Endothelial cell of umbilical vein (primary cell): Measurements from ENCODE around the gene MROH7. TPM values are rescaled to one million over a fixed set of nuclear protein-coding genes. Genes with fewer than 3 reads are reported as not detected.

ENCODE experiments used
- BruUV-seq: library from RNA; stranded (reverse); fragments of 400-500 nt; replicated peaks from 2 replicates; lab custom pipeline; 2021; lab: Mats Ljungman, UMichigan
- CTCF ChIA-PET: fragments of 300-600, 350-600 bp; sonication (Branson Sonifier 250); formaldehyde crosslinking; loops from one replicate; lab custom pipeline; 2021; ENCODE audit warnings: antibody characterized with exemption, inconsistent platforms; lab: Charles Lee
- POLR2A ChIA-PET: fragments of 300-600, 350-600 bp; sonication (Branson Sonifier 250); formaldehyde crosslinking; loops from one replicate; lab custom pipeline; 2021; ENCODE audit warnings: antibody characterized with exemption, inconsistent platforms; lab: Charles Lee
- DNase-seq: peaks from one replicate; pipeline ENCODE4 v3.0.0-alpha.2; 2011; ENCODE audit warnings: low read depth, low spot score
- FAIRE-seq: peaks from 2 replicates; lab custom pipeline; 2011; peaks lifted over from hg19 to GRCh38; lab: Jason Lieb, UNC
- H2AFZ ChIP-seq: 2 replicates; pipeline ENCODE4 v1.6.0; 2012; ENCODE audit warnings: low read depth, low read length, control low read depth, inconsistent platforms
- H3K27ac ChIP-seq: 2 replicates; pipeline ENCODE4 v1.5.1; 2011; ENCODE audit warnings: low read depth, mild to moderate bottlenecking, control low read depth, low read length, moderate library complexity; ENCODE audit not compliant: insufficient read depth
- H3K27me3 ChIP-seq, 2 experiments: 2 replicates each; pipeline versions ENCODE4 v1.6.0 to v1.6.1; 2011; ENCODE audit warnings: low read length in 2 of 2, mixed read lengths in 1 of 2; ENCODE audit not compliant: control insufficient read depth in 2 of 2, insufficient read depth in 2 of 2
- H3K36me3 ChIP-seq, 2 experiments: 2 replicates in 1 of 2; 3 replicates in 1 of 2; pipeline ENCODE4 v1.5.1; 2011; ENCODE audit warnings: low read length in 2 of 2, mild to moderate bottlenecking in 1 of 2, moderate library complexity in 1 of 2; ENCODE audit not compliant: control insufficient read depth in 2 of 2, insufficient read depth in 2 of 2; ENCODE audit errors: extremely low read depth in 1 of 2
- H3K4me1 ChIP-seq: 3 replicates; pipeline ENCODE4 v1.5.1; 2011; ENCODE audit warnings: mild to moderate bottlenecking, low read length; ENCODE audit not compliant: control insufficient read depth, insufficient read depth; ENCODE audit errors: extremely low read depth
- H3K4me2 ChIP-seq: 2 replicates; pipeline ENCODE4 v1.6.1; 2011; ENCODE audit warnings: low read length, control low read depth, mixed read lengths; ENCODE audit not compliant: insufficient read depth
- H3K4me3 ChIP-seq, 3 experiments: fragments of 200-600 bp in 1 of 3; sonication (generic), shearing (Covaris generic) in 1 of 3; replicated peaks in 1 of 3; 2 replicates each; pipeline ENCODE4 v1.5.1; 2011 to 2016; ENCODE audit warnings: control low read depth in 3 of 3, low read length in 3 of 3, mild to moderate bottlenecking in 2 of 3, inconsistent platforms in 1 of 3, low read depth in 1 of 3, moderate library complexity in 1 of 3; ENCODE audit not compliant: insufficient read depth in 1 of 3
- H3K79me2 ChIP-seq: 2 replicates; pipeline ENCODE4 v1.6.0; 2012; ENCODE audit warnings: low read length, inconsistent platforms; ENCODE audit not compliant: control insufficient read depth, insufficient read depth
- H3K9ac ChIP-seq: replicated peaks from 2 replicates; pipeline ENCODE3; 2011; ENCODE audit warnings: low read length, control low read depth; ENCODE audit not compliant: insufficient read depth; ENCODE audit errors: extremely low read depth
- H3K9me1 ChIP-seq: replicated peaks from 3 replicates; pipeline ENCODE4 v1.6.0; 2011; ENCODE audit warnings: mild to moderate bottlenecking, low read length; ENCODE audit not compliant: control insufficient read depth, insufficient read depth; ENCODE audit errors: extremely low read depth
- H3K9me3 ChIP-seq: replicated peaks from 2 replicates; pipeline ENCODE4 v1.5.1; 2012; ENCODE audit warnings: low read length, inconsistent platforms; ENCODE audit not compliant: control insufficient read depth, insufficient read depth
- H4K20me1 ChIP-seq: replicated peaks from 2 replicates; pipeline ENCODE3; 2011; ENCODE audit warnings: mild to moderate bottlenecking, low read length; ENCODE audit not compliant: control insufficient read depth, insufficient read depth; ENCODE audit errors: extremely low read depth
- CTCF ChIP-seq, 2 donors: IDR thresholded peaks; 1 replicate in 1 of 2; 2 replicates in 1 of 2; pipeline ENCODE4 v1.5.1; 2011; ENCODE audit warnings: low read length in 2 of 2, mild to moderate bottlenecking in 2 of 2, moderate library complexity in 2 of 2, control low read depth in 1 of 2, inconsistent platforms in 1 of 2, low read depth in 1 of 2; ENCODE audit not compliant: insufficient read depth in 1 of 2; ENCODE audit errors: extremely low read depth in 1 of 2
- EZH2 ChIP-seq: IDR thresholded peaks from 2 replicates; pipeline ENCODE4 v1.6.1; 2012; ENCODE audit warnings: borderline replicate concordance, low read depth, mild to moderate bottlenecking, moderate library complexity, low read length, inconsistent platforms; ENCODE audit not compliant: severe bottlenecking
- FOS ChIP-seq: IDR thresholded peaks from 2 replicates; pipeline ENCODE4 v1.6.1; 2011; ENCODE audit warnings: mild to moderate bottlenecking, low read length, moderate library complexity, borderline replicate concordance; ENCODE audit not compliant: insufficient read depth
- GATA2 ChIP-seq: IDR thresholded peaks from 2 replicates; pipeline ENCODE4 v1.7.0; 2011; ENCODE audit warnings: low read depth, mild to moderate bottlenecking, moderate library complexity, mixed read lengths, low read length; ENCODE audit not compliant: insufficient read length, insufficient read depth
- JUN ChIP-seq: IDR thresholded peaks from 2 replicates; pipeline ENCODE4 v1.6.1; 2011; ENCODE audit warnings: borderline replicate concordance, low read depth; ENCODE audit not compliant: insufficient read length, insufficient read depth
- MAX ChIP-seq: IDR thresholded peaks from 2 replicates; pipeline ENCODE4 v1.6.1; 2011; ENCODE audit not compliant: insufficient read depth, insufficient read length
- MYC ChIP-seq: IDR thresholded peaks from one replicate; pipeline ENCODE4 v1.6.1; 2011; ENCODE audit warnings: mild to moderate bottlenecking, low read depth, low read length
- POLR2A ChIP-seq: IDR thresholded peaks from 2 replicates; pipeline ENCODE4 v1.6.1; 2012; ENCODE audit warnings: low read depth, mild to moderate bottlenecking, control low read depth, low read length
- POLR2AphosphoS5 ChIP-seq: IDR thresholded peaks from 2 replicates; pipeline ENCODE4 v1.6.1; 2012; ENCODE audit warnings: low read depth, mild to moderate bottlenecking, control low read depth, low read length, moderate library complexity; ENCODE audit not compliant: insufficient read depth
- dilution Hi-C: fragments of 300-500 bp; cut with MboI; formaldehyde crosslinking; loops from one replicate; pipeline ENCODE4 v1.15.0; 2019; ENCODE audit warnings: low sequenced_read_pairs; ENCODE audit not compliant: extremely low pct_ligation_motif_present
- intact Hi-C: fragments of 100-400 bp; cut with micrococcal nuclease; formaldehyde crosslinking; loops from one replicate; pipeline ENCODE4 v1.10.0; 2022
- polyA plus RNA-seq, 4 experiments: library from polyadenylated mRNA; depleted of rRNA in 3 of 4; stranded (reverse) in 3 of 4; unstranded in 1 of 4; fragments of >200 nt; gene quantifications; 2 replicates each; pipeline versions ENCODE4 v1.2.1 to v1.2.3, GENCODE V29; 2011 to 2012; ENCODE audit warnings: missing spikeins in 1 of 4
- total RNA-seq: library from RNA; stranded (reverse); gene quantifications from 2 replicates; pipeline ENCODE4 v1.2.3, GENCODE V29; 2021

The MROH7 gene
- total and polyA plus RNA-seq, 2 donors (not counting 3 experiments of a cell fraction or from before 2014, with no cell fraction given) = 0.06 to 0.24 TPM

GRCh38 chr1:54754045-54754444, 112.5 kb downstream of the MROH7 start:
- H3K4me2 ChIP-seq = no peak overlapping the region
- H3K9me3 ChIP-seq = no peaks in the 10 kb centered on the region
- H3K36me3 ChIP-seq = peaks cover 0 to 11% of the 10 kb centered on the region in 2 experiments
- DNase-seq (no peak), FAIRE-seq (no peak)
- CTCF ChIA-PET = no interaction called here
- no TSS peak for BruUV-seq
- no peak overlapping the region for H3K4me3 ChIP-seq
- intact Hi-C loops (no loop called here), dilution Hi-C loops (no loop called here)
- no peaks in the 10 kb centered on the region for H4K20me1 ChIP-seq
- no peak for TF ChIP-seq GATA2
- no peak for TF ChIP-seq MYC
- no peak for TF ChIP-seq MAX
- no peak for TF ChIP-seq CTCF (IDR thresholded peaks at IDR 0.05; ENCODE audit: extremely low read depth in 1 of 2, insufficient read depth in 1 of 2, low read depth in 1 of 2, low read length in 2 of 2)
- no peak for TF ChIP-seq FOS
- no peak for TF ChIP-seq JUN
- TF ChIP-seq POLR2AphosphoS5 = no peak
- TF ChIP-seq POLR2A = no peak
- TF ChIP-seq EZH2 = no peak
- no peaks in the 10 kb centered on the region for H3K9me1 ChIP-seq
- H3K4me1 ChIP-seq = no peaks in the 10 kb centered on the region
- H3K27ac ChIP-seq = no peak overlapping the region
- H2AFZ ChIP-seq = no peak overlapping the region
- no peaks in the 10 kb centered on the region for H3K27me3 ChIP-seq
- H3K79me2 ChIP-seq = no peaks in the 10 kb centered on the region
- H3K9ac ChIP-seq = no peak overlapping the region
- POLR2A ChIA-PET = no interaction called here
